Activated naive CD4-positive, alpha-beta T cell treated with anti-CD3 and anti-CD28 coated beads for 36 hours (primary cell): ENCODE data around the gene PPP2R5C. TPM values are rescaled to one million over a fixed set of nuclear protein-coding genes. Genes with fewer than 3 reads are reported as not detected.
"Not testable (repeated sequence)": the region's sequence is repeated elsewhere in the genome, so short reads cannot be mapped to it uniquely, and the experiment has no call there.

Source experiments
- CTCF ChIA-PET: fragments of 350-600 bp; sonication (Branson Sonifier 250); formaldehyde crosslinking; loops from one replicate; lab custom pipeline; 2021; ENCODE audit warnings: antibody characterized with exemption; lab: Charles Lee
- DNase-seq: peaks from one replicate; pipeline ENCODE4 v3.0.0-alpha.2; 2020
- H3K27ac Mint-ChIP-seq: one replicate; pipeline ENCODE4 v1.8.0; 2021; ENCODE audit warnings: mild to moderate bottlenecking, mixed read lengths
- H3K27me3 Mint-ChIP-seq: one replicate; pipeline ENCODE4 v1.8.0; 2021; ENCODE audit warnings: low read depth, mixed read lengths
- H3K36me3 Mint-ChIP-seq: one replicate; pipeline ENCODE4 v1.8.0; 2021; ENCODE audit warnings: low read depth, mixed read lengths
- H3K4me1 Mint-ChIP-seq: one replicate; pipeline ENCODE4 v1.8.0; 2021; ENCODE audit warnings: low read depth, mixed read lengths
- H3K4me3 Mint-ChIP-seq: one replicate; pipeline ENCODE4 v1.8.0; 2021; ENCODE audit warnings: mild to moderate bottlenecking, moderate library complexity, mixed read lengths
- H3K9me3 Mint-ChIP-seq: one replicate; pipeline ENCODE4 v1.8.0; 2021; ENCODE audit warnings: mixed read lengths
- intact Hi-C: fragments of 100-400 bp; cut with micrococcal nuclease; formaldehyde crosslinking; loops from one replicate; pipeline ENCODE4 v1.15.1; 2023
- total RNA-seq, 2 experiments: library from RNA; stranded (reverse); gene quantifications; one replicate each; pipeline ENCODE4 v1.2.3, GENCODE V29; 2021

The PPP2R5C gene
- total RNA-seq, 2 experiments from 2014 or later = 280 to 294 TPM

DNA sequence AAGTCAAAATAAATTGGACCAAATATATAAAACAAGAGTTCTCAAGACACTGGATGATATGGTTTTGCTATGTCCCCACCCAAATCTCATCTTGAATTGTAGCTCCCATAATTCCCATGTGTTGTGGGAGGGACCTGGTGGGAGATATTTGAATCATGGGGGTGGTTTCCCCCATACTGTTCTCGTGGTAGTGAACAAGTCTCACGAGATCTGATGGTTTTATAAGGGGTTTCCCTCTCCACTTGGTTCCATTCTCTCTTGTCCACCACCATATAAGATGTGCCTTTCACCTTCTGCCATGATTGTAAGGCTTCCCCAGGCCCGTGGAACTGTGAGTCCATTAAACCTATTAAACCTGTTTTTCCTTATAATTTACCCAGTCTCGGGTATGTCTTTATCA lies 31.4 kb upstream of the PPP2R5C start:
- DNase-seq, H3K36me3 Mint-ChIP-seq, H3K9me3 Mint-ChIP-seq, H3K27me3 Mint-ChIP-seq: not testable (repeated sequence)
- H3K4me1 Mint-ChIP-seq = peaks cover 56% of the 10 kb centered on the region
- CTCF ChIA-PET = interaction anchor here (1.0 to 3.0 kb wide), 3 partner anchors 8 to 41 kb away, joined by 3 to 25 read pairs (median 7); no protein-coding TSS in a partner anchor
- peak overlapping the region; percentile 98 for H3K27ac Mint-ChIP-seq
- H3K4me3 Mint-ChIP-seq = peak overlapping the region; percentile 71
- intact Hi-C loops = loop anchor here (2.0 to 5.0 kb wide), 2 partner anchors 291 to 452 kb away; no protein-coding TSS in a partner anchor

DNA sequence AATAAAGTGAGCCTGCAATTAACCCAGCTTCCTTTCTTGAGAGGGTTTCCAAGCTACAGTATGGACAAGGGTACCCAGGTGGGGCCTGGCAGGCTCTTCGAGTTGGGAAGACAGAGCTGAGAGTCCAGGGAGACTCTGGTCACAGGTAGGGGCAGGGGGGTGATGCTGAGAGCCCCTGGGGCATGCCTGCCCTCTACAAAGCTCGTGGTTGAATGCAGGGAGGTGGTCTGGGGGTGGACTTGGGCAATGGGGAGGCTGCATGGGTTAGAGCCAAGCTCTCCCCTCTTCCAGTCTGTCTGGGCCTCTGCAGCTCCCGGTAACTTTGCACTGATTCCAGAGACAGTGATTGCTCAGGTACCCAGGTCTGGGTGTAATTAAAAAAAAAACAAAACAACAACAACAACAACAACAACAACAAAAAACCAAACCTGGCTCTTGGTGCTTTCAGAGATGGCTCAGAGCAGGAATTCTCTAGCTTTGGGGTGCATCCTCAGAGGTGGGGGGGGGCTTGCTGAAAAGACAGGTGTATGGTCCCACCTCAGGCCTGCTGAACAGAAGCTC lies 30.8 kb upstream of the PPP2R5C start:
- no peak for DNase-seq
- Mint-ChIP-seq H3K27me3 (no peaks in the 10 kb centered on the region), H3K27ac (peak overlapping the region; percentile 98), H3K4me3 (peak overlapping the region; percentile 71), H3K9me3 (peaks cover 2% of the 10 kb centered on the region), H3K36me3 (no peaks in the 10 kb centered on the region), H3K4me1 (peaks cover 55% of the 10 kb centered on the region)
- CTCF ChIA-PET = interaction anchor here (1.0 to 3.0 kb wide), 3 partner anchors 9 to 41 kb away, joined by 3 to 25 read pairs (median 7); no protein-coding TSS in a partner anchor
- intact Hi-C loops = loop anchor here (1.0 to 5.0 kb wide), 10 partner anchors 8 to 452 kb away; no protein-coding TSS in a partner anchor

DNA sequence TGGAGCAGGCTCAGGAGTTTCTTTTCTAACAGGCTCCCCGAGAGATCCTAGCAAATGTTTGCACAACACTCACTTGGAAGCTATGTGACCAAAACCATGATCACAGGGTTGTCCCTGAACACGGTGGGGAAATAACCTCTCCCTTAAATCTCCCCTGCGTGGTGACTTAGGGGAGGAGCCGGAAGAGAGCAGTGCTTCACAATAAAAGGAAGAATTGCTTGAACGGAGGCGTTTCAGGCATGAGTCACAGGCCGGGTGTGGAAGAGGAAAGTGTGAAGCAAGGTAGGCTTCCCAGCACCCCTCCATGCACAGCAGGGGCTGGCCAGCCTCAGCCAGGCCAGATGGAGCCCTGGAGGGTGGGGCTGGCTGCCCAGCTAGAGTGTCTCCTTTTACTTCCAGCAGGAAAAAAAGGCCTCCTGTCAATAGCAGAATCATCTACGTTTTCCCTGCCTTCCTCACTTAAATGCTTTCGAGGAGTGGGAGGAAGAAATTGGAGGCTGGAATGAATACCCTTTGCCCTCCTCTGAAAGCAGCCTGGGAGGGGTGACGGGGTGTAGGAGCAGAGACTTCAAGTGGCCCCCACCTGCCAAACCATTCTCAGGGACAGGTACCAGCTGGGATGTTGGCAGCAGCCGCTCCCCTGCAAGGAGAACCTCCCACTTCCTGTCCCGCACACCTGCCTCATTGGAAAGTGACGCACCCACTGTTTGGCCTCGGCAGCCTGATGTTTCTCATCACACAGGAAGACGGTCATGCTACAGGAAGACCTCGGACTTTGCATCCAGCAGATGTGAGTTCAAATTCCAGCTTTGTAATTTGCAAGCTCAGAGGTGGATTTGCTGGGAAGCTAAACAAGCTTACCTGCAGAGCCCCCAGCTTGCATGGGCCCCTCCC lies 30.1 kb upstream of the PPP2R5C start:
- H3K9me3 Mint-ChIP-seq = peaks cover 2% of the 10 kb centered on the region
- peak overlapping the region; percentile 98 for H3K27ac Mint-ChIP-seq
- CTCF ChIA-PET = interaction anchor here (0.6 to 3.0 kb wide), 5 partner anchors 9 to 81 kb away, joined by 3 to 25 read pairs (median 4); no protein-coding TSS in a partner anchor
- H3K27me3 Mint-ChIP-seq = no peaks in the 10 kb centered on the region
- H3K4me3 Mint-ChIP-seq = peak overlapping the region; percentile 71
- DNase-seq = peak; percentile 96
- H3K4me1 Mint-ChIP-seq = peaks cover 53% of the 10 kb centered on the region
- intact Hi-C loops = loop anchor here (1.0 to 5.0 kb wide), 10 partner anchors 9 to 451 kb away; no protein-coding TSS in a partner anchor
- H3K36me3 Mint-ChIP-seq = no peaks in the 10 kb centered on the region

DNA sequence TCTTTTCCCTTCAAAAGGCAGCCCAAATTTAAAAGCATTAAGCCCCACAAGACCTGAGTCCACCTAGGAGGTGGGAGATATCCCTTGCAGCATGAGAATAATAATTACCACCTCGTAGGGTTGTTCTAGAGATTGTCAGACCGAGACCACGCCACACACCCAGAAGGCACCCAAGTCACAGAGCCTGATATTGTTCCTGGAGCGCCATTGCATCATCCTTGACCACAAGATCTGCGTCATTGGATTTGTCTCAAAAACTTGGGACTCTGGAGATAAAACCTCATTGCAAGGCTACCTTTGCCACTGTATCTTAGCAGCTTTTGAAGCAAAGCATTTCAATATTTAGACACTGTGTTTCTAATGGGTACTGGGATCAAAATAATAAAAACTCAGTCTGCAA lies 29.4 kb upstream of the PPP2R5C start:
- peaks cover 49% of the 10 kb centered on the region for H3K4me1 Mint-ChIP-seq
- H3K27me3 Mint-ChIP-seq = no peaks in the 10 kb centered on the region
- intact Hi-C loops = loop anchor here (5.0 kb wide), 1 partner anchor 450 kb away; no protein-coding TSS in a partner anchor
- peaks cover 2% of the 10 kb centered on the region for H3K9me3 Mint-ChIP-seq
- no peaks in the 10 kb centered on the region for H3K36me3 Mint-ChIP-seq
- H3K27ac Mint-ChIP-seq = peak overlapping the region; percentile 98
- H3K4me3 Mint-ChIP-seq = peak overlapping the region; percentile 71
- DNase-seq = no peak
- CTCF ChIA-PET = interaction anchor here (3.0 kb wide), 1 partner anchor 25 kb away, joined by 25 read pairs; no protein-coding TSS in a partner anchor

DNA sequence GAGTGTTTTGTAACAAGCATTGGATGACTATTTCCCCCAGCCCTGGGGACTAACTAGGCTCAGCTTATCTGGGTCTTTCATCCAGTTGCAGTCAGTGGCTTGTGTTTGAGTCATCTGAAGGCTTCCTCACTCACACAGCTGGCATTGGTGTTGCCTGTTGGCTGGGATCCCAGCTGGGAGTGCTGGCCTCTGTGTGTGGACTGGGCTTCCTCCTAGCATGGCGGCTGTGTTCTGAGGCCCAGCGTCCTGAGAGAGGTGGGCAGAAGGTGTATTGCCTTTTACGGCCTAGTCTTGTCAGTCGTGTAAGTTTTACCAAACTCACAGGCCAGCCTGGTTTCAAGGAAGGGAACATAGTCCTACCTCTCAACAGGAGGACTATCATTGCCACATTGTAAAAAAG lies 28.3 kb upstream of the PPP2R5C start:
- Mint-ChIP-seq H3K27me3 (no peaks in the 10 kb centered on the region), H3K27ac (peak overlapping the region; percentile 57), H3K9me3 (peaks cover 2% of the 10 kb centered on the region), H3K4me1 (peaks cover 52% of the 10 kb centered on the region), H3K4me3 (no peak overlapping the region), H3K36me3 (no peaks in the 10 kb centered on the region)
- peak; percentile 30 for DNase-seq
- CTCF ChIA-PET = no interaction called here
- intact Hi-C loops = loop anchor here (5.0 kb wide), 1 partner anchor 449 kb away; no protein-coding TSS in a partner anchor

DNA sequence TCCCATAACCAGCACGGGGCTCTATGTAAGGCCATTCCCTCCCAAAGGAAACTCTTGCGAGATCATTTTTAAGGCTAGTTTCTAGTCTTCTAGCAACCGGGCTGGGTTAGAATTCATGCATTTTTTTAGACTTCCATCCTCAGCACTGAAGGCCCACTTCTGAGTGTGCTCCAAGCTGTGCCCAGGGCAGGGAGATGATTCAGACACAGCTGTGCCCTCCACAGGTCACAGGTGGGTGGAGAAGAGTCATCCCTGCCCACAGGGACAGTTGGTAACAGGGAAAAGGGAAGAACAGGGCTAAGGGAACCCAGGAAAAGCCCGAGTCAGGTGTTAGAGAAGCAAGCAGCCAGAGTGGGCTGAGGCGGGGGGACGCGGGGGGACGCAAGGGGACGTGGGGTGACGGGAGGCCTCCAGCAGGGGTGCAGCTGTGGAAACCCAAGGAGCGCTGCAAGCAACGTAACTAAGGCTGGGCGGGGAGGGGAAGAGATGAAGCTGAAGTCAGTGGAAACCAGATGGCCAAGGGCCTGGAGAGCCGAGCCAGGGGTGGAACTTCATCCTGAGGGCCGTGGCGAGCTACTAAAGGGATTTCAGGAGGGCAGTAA lies 27.2 kb upstream of the PPP2R5C start:
- CTCF ChIA-PET = interaction anchor here (1.1 to 1.2 kb wide), 2 partner anchors 13 to 27 kb away, joined by 3 read pairs; no protein-coding TSS in a partner anchor
- peaks cover 48% of the 10 kb centered on the region for H3K4me1 Mint-ChIP-seq

DNA sequence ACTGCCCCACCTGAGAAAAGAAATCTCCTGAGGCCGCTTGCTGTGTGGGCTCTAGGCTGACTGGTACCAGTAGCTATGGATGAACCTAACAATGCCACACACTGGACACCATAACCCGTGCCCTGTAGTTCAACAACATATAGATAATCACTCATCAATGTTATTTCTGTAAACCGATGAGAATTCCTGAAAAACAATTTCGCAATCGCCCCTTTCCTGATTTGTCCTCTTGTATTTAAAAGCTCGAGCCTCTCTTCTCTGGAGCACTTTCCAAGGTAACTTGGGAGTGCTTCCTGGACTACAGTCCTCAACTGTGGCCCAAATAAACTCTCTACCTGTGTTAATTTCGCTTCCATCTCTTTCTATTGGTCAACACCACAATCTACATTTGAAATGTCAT lies 26.1 kb upstream of the PPP2R5C start:
- peaks cover 39% of the 10 kb centered on the region for H3K4me1 Mint-ChIP-seq
- intact Hi-C loops = no loop called here
- no peak overlapping the region for H3K4me3 Mint-ChIP-seq
- no peaks in the 10 kb centered on the region for H3K27me3 Mint-ChIP-seq
- no peak for DNase-seq
- H3K27ac Mint-ChIP-seq = no peak overlapping the region
- CTCF ChIA-PET = interaction anchor here (0.8 to 1.2 kb wide), 3 partner anchors 14 to 29 kb away, joined by 3 read pairs; no protein-coding TSS in a partner anchor
- no peaks in the 10 kb centered on the region for H3K36me3 Mint-ChIP-seq
- H3K9me3 Mint-ChIP-seq = peaks cover 10% of the 10 kb centered on the region

More for the DNA sequence above, 27.2 kb upstream of the PPP2R5C start:
- Mint-ChIP-seq H3K27ac (no peak overlapping the region), H3K27me3 (no peaks in the 10 kb centered on the region), H3K9me3 (peaks cover 2% of the 10 kb centered on the region), H3K4me3 (no peak overlapping the region), H3K36me3 (no peaks in the 10 kb centered on the region)
- DNase-seq = no peak
- intact Hi-C loops = loop anchor here (5.0 kb wide), 1 partner anchor 448 kb away; no protein-coding TSS in a partner anchor

DNA sequence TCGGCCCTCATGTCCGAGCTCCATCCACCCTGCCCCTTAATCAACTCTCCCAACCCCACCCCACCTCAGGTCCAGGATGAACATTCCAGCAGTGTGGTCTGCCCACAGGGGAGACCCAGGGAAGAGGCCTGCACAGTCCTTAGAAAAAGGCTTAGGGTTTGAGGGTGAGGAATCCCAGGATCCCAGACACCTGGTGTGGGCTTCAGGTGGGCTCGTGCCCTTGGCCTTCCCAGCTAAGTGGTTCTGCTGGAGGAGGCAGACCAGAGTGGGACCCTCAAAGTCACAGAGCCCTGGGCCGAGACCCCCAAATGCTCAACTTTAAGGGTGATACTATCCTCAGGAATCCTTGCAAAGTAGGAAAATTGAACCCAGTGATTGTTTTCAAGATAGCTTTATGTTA lies 25.4 kb upstream of the PPP2R5C start:
- no peak for DNase-seq
- intact Hi-C loops = no loop called here
- no peak overlapping the region for H3K27ac Mint-ChIP-seq
- H3K9me3 Mint-ChIP-seq = peaks cover 15% of the 10 kb centered on the region
- H3K36me3 Mint-ChIP-seq = no peaks in the 10 kb centered on the region
- CTCF ChIA-PET = no interaction called here
- no peak overlapping the region for H3K4me3 Mint-ChIP-seq
- no peaks in the 10 kb centered on the region for H3K27me3 Mint-ChIP-seq
- H3K4me1 Mint-ChIP-seq = peaks cover 33% of the 10 kb centered on the region

DNA sequence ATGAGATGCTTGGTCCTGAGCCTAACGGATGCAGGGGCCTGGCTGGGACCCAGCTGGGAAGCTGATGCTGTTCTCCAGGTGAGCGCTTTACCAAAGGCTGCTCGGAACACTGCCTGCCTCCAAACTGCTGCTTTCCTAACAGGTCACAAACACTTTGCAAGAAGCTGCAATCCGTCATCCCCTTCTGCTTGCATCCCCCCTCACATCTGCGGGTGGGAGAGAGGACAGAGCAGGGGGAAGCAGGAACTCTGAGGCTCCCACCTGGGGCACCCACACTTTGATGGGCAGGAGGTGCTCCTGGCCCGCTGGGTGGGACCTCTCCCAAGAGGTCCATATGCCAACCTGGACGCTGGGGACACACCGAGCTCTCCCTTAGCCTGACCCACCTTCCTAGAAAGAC lies 24.9 kb upstream of the PPP2R5C start:
- Mint-ChIP-seq H3K27ac (no peak overlapping the region), H3K4me1 (peaks cover 30% of the 10 kb centered on the region), H3K27me3 (no peaks in the 10 kb centered on the region), H3K9me3 (peaks cover 20% of the 10 kb centered on the region), H3K36me3 (peaks cover 2% of the 10 kb centered on the region), H3K4me3 (no peak overlapping the region)
- intact Hi-C loops = no loop called here
- no peak for DNase-seq
- CTCF ChIA-PET = interaction anchor here (1.0 kb wide), 1 partner anchor 12 kb away, joined by 5 read pairs; no protein-coding TSS in a partner anchor

DNA sequence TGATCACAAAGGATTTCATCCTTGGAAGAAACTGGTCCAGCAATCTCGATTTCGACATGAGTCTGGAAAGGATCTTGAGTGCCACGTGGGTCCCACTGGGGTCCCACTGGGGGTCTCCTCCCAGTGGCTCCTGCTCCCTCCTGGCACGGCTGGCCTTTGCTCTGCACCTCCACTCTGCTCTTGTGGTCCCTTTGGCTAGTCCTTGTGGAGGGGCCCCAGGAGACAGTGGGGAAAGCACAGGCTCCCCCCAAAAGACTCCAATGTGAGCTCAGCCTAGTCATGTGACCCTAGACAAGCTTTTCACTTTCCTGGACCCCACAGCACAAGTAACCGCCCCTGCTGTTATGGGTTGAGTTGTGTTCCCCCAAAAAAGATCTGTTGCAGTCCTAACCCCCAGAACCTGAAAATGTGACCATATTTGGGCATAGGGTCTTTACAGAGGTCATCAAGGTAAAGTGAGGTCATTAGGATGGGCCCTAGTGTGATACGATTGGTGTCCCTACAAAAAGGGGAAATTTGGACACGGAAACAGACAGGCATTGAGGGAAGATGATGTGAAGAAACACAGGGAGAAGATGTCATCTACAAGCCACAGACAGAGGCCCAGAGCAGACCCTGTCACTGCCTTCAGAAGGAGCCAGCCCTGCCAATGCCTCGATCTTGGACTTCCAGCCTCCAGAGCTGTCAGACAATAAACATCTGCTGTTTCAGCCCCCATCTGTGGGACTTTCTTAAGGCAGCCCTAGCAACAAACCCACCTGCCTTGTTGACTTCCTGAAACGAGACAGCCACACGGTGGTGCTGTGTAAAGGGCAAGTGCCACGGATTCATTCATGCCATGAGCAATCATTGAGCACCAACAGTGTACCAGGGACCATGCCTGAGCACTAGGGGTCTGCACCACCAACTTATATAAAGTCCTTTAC lies 23.8 kb upstream of the PPP2R5C start:
- Mint-ChIP-seq H3K27me3 (no peaks in the 10 kb centered on the region), H3K4me1 (peaks cover 20% of the 10 kb centered on the region), H3K4me3 (no peak overlapping the region), H3K27ac (no peak overlapping the region), H3K36me3 (peaks cover 2% of the 10 kb centered on the region), H3K9me3 (peaks cover 22% of the 10 kb centered on the region)
- CTCF ChIA-PET = interaction anchor here (0.6 to 1.7 kb wide), 5 partner anchors 11 to 182 kb away, joined by 3 to 5 read pairs (median 4); no protein-coding TSS in a partner anchor
- intact Hi-C loops = no loop called here
- peak; percentile 68 for DNase-seq
